ENCODE data around the gene SLC2A9. TPM values are rescaled to one million over a fixed set of nuclear protein-coding genes. Genes with fewer than 3 reads are reported as not detected.

Gene SLC2A9
- total RNA-seq, 1 donor from 2014 or later = 8.2 TPM

- Histone ChIP-seq H3K27me3 (ENCODE audit: low read depth) (no peaks in the 10 kb centered on the region), H3K36me3 (no peaks in the 10 kb centered on the region), H3K9me3 (replicated peaks) (peaks cover 10% of the 10 kb centered on the region), H3K27ac (replicated peaks) (no peak overlapping the region), H3K4me3 (no peak overlapping the region), H3K4me1 (no peaks in the 10 kb centered on the region)
- intact Hi-C loops (cut with micrococcal nuclease) = no loop called here
- no peak for TF ChIP-seq CTCF (IDR thresholded peaks at IDR 0.05; ENCODE audit: borderline replicate concordance)
- no peak for DNase-seq
Observed at GRCh38 chr4:9977518-9978031, 43.7 kb downstream of the SLC2A9 start.

GRCh38 chr4:9976781-9977180 lies 44.5 kb downstream of the SLC2A9 start:
- no peak overlapping the region for H3K4me3 ChIP-seq
- intact Hi-C loops (cut with micrococcal nuclease) = no loop called here
- no peaks in the 10 kb centered on the region for H3K36me3 ChIP-seq
- no peak overlapping the region for H3K27ac ChIP-seq (replicated peaks)
- H3K27me3 ChIP-seq (ENCODE audit: low read depth) = no peaks in the 10 kb centered on the region
- no peak for TF ChIP-seq CTCF (IDR thresholded peaks at IDR 0.05; ENCODE audit: borderline replicate concordance)
- DNase-seq = no peak
- no peaks in the 10 kb centered on the region for H3K4me1 ChIP-seq
- H3K9me3 ChIP-seq (replicated peaks) = peaks cover 10% of the 10 kb centered on the region

GRCh38 chr4:9976293-9976692 lies 45.0 kb downstream of the SLC2A9 start:
- no peaks in the 10 kb centered on the region for H3K4me1 ChIP-seq
- DNase-seq = no peak
- no peak overlapping the region for H3K4me3 ChIP-seq
- no peak overlapping the region for H3K27ac ChIP-seq (replicated peaks)
- H3K36me3 ChIP-seq = no peaks in the 10 kb centered on the region
- intact Hi-C loops (cut with micrococcal nuclease) = no loop called here
- no peaks in the 10 kb centered on the region for H3K27me3 ChIP-seq (ENCODE audit: low read depth)
- H3K9me3 ChIP-seq (replicated peaks) = peaks cover 10% of the 10 kb centered on the region
- TF ChIP-seq CTCF (IDR thresholded peaks at IDR 0.05; ENCODE audit: borderline replicate concordance) = no peak

GRCh38 chr4:9971711-9972110 lies 49.6 kb downstream of the SLC2A9 start:
- intact Hi-C loops (cut with micrococcal nuclease) = no loop called here

GRCh38 chr4:9970399-9971011 lies 50.8 kb downstream of the SLC2A9 start:
- no peaks in the 10 kb centered on the region for H3K4me1 ChIP-seq
- no peak for DNase-seq
- intact Hi-C loops (cut with micrococcal nuclease) = no loop called here
- no peak overlapping the region for H3K27ac ChIP-seq (replicated peaks)
- no peak for TF ChIP-seq CTCF (IDR thresholded peaks at IDR 0.05; ENCODE audit: borderline replicate concordance)
- H3K36me3 ChIP-seq = no peaks in the 10 kb centered on the region
- no peak overlapping the region for H3K4me3 ChIP-seq
- H3K27me3 ChIP-seq (ENCODE audit: low read depth) = no peaks in the 10 kb centered on the region
- H3K9me3 ChIP-seq (replicated peaks) = peaks cover 8% of the 10 kb centered on the region

More at GRCh38 chr4:9971711-9972110, 49.6 kb downstream of the SLC2A9 start:
- no peak overlapping the region for H3K4me3 ChIP-seq
- H3K36me3 ChIP-seq = no peaks in the 10 kb centered on the region
- no peaks in the 10 kb centered on the region for H3K4me1 ChIP-seq
- no peak overlapping the region for H3K27ac ChIP-seq (replicated peaks)
- peaks cover 10% of the 10 kb centered on the region for H3K9me3 ChIP-seq (replicated peaks)
- DNase-seq = no peak
- no peaks in the 10 kb centered on the region for H3K27me3 ChIP-seq (ENCODE audit: low read depth)
- no peak for TF ChIP-seq CTCF (IDR thresholded peaks at IDR 0.05; ENCODE audit: borderline replicate concordance)
